IPS-18a (cell line): ENCODE data around the gene GPRASP2.
"Not testable (repeated sequence)": the region's sequence is repeated elsewhere in the genome, so short reads cannot be mapped to it uniquely, and the experiment has no call there.

Experiments used
- H3K27ac ChIP-seq: one replicate; pipeline ENCODE4 v1.5.1; 2013; ENCODE audit warnings: low read length
- H3K27me3 ChIP-seq: one replicate; pipeline ENCODE4 v1.6.1; 2013; ENCODE audit warnings: mild to moderate bottlenecking, low read length; ENCODE audit not compliant: control insufficient read depth, insufficient read depth
- H3K36me3 ChIP-seq: one replicate; pipeline ENCODE4 v1.6.1; 2013; ENCODE audit warnings: low read depth, low read length; ENCODE audit not compliant: control insufficient read depth
- H3K4me1 ChIP-seq: one replicate; pipeline ENCODE4 v1.6.1; 2013; ENCODE audit warnings: low read depth, low read length; ENCODE audit not compliant: control insufficient read depth
- H3K4me3 ChIP-seq: one replicate; pipeline ENCODE4 v1.5.1; 2013; ENCODE audit warnings: low read length
- H3K9ac ChIP-seq: one replicate; pipeline ENCODE4 v1.6.1; 2013; ENCODE audit warnings: mild to moderate bottlenecking, low read length, moderate library complexity
- H3K9me3 ChIP-seq: one replicate; pipeline ENCODE4 v1.6.1; 2013; ENCODE audit warnings: low read depth, low read length; ENCODE audit not compliant: control insufficient read depth

GPRASP2 gene

DNA sequence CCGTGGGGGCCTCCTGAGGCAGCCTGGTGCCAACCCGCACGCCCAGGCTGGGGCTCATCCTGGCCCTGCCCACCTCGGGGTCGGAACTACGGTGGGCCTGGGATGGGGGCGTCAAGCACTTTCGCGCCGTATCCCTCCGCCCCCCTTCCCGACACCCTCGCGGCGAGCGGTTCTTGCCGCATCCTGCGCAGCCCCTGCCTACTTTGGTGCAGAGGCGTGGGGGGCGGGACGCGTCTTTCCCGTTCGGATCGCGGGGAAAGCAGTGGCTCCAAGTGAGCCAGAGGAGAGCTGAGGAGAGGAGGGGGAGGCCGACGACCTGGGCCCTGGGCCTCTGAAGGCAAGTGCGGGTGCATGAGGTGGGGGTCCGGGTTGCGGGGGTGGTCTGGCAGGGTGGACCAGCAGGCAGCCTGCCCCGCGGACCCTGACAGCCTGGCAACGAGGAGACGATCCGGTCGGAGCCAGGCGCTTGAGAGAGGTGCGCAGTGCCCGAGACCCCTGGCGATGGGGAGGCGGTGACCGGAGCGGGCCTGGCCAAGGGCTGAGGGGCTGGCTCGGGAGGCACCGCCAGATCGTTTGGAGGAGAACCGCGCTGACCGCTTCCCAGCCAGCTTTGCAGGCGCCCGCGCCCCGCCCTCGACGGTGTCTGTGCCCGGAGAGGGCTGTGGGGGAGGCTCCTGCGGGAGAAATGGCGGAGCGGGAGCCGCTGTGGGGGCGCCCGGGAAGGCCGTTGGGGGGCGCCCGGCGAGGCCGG is at the start of gene GPRASP2:
GPRASP2 (plus strand) TSS at position 233 of the 751 bp plus-strand sequence. CDS start 2,422 bp downstream, outside the sequence.
- Histone ChIP-seq H3K9me3 (peaks cover 6% of the 10 kb centered on the region), H3K4me3 (peak within 1 kb of the TSS; percentile 73), H3K27me3 (peaks cover 12% of the 10 kb centered on the region), H3K36me3 (no peaks in the 10 kb centered on the region), H3K9ac (peak within 1 kb of the TSS; percentile 47), H3K4me1 (no peaks in the 10 kb centered on the region), H3K27ac (no peak within 1 kb of the TSS)

DNA sequence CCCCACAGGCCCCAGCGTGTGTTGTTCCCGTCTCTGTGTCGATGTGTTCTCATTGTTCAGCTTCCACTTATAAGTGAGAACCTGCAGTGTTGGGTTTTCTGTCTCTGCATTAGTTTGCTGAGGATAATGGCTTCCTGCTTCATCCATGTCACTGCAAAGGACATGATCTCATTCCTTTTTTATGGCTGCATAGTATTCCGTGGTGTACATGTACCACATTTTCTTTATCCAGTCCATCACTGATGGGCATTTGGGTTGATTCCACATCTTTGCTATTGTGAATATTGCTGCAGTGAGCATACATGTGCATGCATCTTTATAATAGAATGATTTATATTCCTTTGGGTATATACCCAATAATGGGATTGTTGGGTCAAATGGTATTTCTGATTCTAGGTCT is 48.4 kb upstream of the GPRASP2 start:
- peaks cover 18% of the 10 kb centered on the region for H3K9me3 ChIP-seq
- H3K9ac ChIP-seq, H3K4me3 ChIP-seq, H3K27me3 ChIP-seq, H3K27ac ChIP-seq, H3K4me1 ChIP-seq, H3K36me3 ChIP-seq: not testable (repeated sequence)

DNA sequence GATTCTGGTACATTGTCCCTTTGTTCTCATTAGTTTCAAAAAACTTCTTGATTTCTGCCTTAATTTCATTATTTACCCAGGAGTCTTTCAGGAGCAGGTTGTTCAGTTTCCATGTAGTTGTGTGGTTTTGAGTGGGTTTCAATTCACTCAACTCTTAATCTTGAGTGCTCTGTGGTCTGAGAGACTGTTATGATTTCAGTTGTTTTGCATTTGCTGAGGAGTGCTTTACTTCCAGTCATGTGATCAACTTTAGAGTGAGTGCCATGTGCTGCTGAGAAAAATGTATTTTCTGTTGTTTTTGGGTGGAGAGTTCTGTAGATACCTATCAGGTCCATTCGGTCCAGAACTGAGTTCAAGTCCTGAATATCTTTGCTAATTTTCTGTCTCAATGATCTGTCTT is 45.2 kb upstream of the GPRASP2 start:
- not testable (repeated sequence) for H3K9ac ChIP-seq, H3K4me3 ChIP-seq, H3K4me1 ChIP-seq, H3K27ac ChIP-seq, H3K27me3 ChIP-seq, H3K36me3 ChIP-seq
- H3K9me3 ChIP-seq = peaks cover 26% of the 10 kb centered on the region

GRCh38 chrX:102669526-102669925 is 42.7 kb upstream of the GPRASP2 start:
- Histone ChIP-seq H3K9ac (no peak overlapping the region), H3K27me3 (no peaks in the 10 kb centered on the region), H3K4me3 (no peak overlapping the region), H3K4me1 (no peaks in the 10 kb centered on the region), H3K9me3 (peaks cover 26% of the 10 kb centered on the region), H3K36me3 (no peaks in the 10 kb centered on the region), H3K27ac (no peak overlapping the region)

DNA sequence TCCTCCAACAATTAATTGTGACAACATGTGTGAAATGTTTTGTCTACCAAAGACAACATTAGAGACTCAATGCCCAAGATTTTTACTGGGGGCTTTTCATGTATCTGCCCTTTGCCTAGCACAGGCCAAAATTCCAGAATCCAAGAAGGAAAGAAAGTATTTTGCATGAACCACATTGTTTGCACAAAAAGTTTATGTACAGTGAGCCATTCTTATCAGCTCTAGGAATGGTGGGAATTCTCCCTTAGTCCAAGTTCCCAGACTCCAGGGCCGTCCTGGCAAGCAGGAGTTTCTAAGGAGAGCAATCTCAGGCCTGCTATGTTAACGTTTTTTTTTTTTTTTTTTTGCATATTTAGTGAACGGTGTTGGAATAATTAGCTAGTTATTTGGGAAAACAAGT is 39.4 kb upstream of the GPRASP2 start:
- Histone ChIP-seq H3K9ac (no peak overlapping the region), H3K4me3 (no peak overlapping the region), H3K4me1 (no peaks in the 10 kb centered on the region), H3K27ac (no peak overlapping the region), H3K27me3 (no peaks in the 10 kb centered on the region), H3K9me3 (peaks cover 18% of the 10 kb centered on the region), H3K36me3 (no peaks in the 10 kb centered on the region)

- not testable (repeated sequence) for H3K9ac ChIP-seq, H3K4me1 ChIP-seq, H3K27ac ChIP-seq, H3K27me3 ChIP-seq, H3K4me3 ChIP-seq, H3K36me3 ChIP-seq
- peaks cover 17% of the 10 kb centered on the region for H3K9me3 ChIP-seq
Measured at GRCh38 chrX:102677479-102677878, 34.8 kb upstream of the GPRASP2 start.

DNA sequence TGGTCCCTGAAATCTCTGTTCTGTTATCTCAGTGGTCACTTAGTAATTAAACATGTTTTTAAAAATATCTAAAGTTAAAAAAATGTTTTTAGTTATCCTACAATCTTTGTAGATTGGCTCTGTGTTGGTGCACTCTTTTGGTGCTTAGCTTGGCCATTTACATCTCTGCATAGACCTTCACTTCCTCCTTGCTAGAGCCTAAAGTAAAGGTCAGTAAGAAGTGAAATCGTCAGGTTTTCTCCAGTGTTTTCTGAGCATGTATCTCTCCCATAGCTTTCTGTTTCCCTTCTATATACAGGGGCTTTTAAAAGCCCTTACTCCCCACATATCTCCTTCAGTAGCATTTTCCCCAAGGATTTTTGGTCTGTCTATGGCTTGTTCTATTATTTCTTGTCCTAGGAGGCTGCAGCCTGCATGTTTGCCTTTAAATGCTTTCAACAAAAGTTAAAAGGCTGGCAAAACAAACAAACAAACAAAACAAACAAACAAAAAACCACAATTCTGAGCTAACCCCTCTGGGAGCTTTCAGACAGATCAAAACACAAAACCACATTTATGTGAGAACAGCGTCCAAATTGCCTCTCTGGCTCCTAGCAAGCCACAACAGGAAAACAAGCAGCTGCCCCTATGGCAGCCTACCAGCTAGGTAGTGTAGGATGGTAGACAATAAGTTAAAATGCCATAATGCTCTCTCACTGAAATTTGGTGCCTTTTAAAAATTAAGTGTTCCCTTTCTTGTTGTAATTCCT is 27.3 kb upstream of the GPRASP2 start:
- H3K4me1 ChIP-seq = no peaks in the 10 kb centered on the region
- no peaks in the 10 kb centered on the region for H3K27me3 ChIP-seq
- no peaks in the 10 kb centered on the region for H3K36me3 ChIP-seq
- no peak overlapping the region for H3K27ac ChIP-seq
- H3K9me3 ChIP-seq = peaks cover 23% of the 10 kb centered on the region
- H3K4me3 ChIP-seq = no peak overlapping the region
- no peak overlapping the region for H3K9ac ChIP-seq

DNA sequence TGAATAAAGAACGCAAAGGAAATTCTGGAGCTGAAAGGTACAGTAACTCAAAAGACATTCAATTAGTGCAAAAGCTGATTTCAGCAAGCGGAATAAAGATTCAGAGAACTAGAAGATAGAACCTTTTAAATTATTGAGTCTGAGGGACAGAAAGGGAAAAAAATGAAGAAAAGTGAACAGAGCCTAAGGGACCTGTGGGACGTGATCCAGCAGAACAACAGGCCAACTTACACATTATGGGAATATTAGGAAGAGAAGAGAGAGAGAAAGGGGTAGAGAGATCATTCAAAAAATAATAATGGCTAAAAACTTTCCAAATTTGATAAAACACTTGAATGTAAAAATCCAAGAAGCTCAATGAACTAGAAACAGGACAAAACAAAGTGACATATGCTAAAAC is 17.5 kb upstream of the GPRASP2 start:
- no peaks in the 10 kb centered on the region for H3K36me3 ChIP-seq
- no peak overlapping the region for H3K9ac ChIP-seq
- H3K4me1 ChIP-seq = no peaks in the 10 kb centered on the region
- H3K9me3 ChIP-seq = peaks cover 15% of the 10 kb centered on the region
- no peak overlapping the region for H3K4me3 ChIP-seq
- no peak overlapping the region for H3K27ac ChIP-seq
- no peaks in the 10 kb centered on the region for H3K27me3 ChIP-seq

DNA sequence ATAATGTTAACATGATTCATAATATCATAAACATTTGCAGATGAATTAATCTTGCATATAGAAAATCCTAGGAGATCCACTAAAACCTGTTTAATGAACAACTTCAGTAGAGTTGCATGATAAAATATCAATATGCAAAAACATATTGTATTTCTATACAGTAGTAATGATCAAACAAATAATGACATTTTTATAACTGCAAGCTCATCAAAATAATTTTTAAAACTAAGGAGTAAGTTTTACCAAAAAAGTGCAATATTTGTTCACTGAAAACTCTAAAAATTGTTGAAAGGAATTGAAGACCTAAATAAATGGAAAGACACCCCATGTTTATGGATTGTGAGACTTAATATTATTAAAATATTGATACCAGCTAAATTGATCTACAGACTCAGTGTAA is 15.9 kb upstream of the GPRASP2 start:
- Histone ChIP-seq H3K4me1 (no peaks in the 10 kb centered on the region), H3K36me3 (no peaks in the 10 kb centered on the region), H3K27me3 (no peaks in the 10 kb centered on the region)

DNA sequence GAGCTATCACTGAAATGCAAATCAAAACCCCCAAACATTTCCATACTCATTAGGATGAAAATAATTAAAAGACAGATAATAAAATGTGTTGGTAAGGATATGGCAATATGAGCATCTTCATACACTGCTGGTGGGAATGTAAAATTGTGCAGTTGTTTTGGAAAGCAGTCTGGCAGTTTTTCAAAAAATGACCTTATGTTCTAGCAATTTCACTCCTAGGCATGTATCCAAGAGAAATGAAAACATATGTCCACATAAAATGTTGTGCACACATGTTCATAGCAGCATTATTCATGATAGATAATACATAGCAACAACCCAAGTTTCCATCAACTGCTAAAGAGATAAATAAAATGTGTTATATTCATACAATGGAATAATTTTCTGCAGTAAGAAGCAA is 14.8 kb upstream of the GPRASP2 start:
- peaks cover 14% of the 10 kb centered on the region for H3K9me3 ChIP-seq
- no peaks in the 10 kb centered on the region for H3K36me3 ChIP-seq
- no peak overlapping the region for H3K4me3 ChIP-seq
- H3K9ac ChIP-seq = no peak overlapping the region
- H3K27ac ChIP-seq = no peak overlapping the region
- H3K4me1 ChIP-seq = no peaks in the 10 kb centered on the region
- H3K27me3 ChIP-seq = no peaks in the 10 kb centered on the region

More for the DNA sequence above, 15.9 kb upstream of the GPRASP2 start:
- Histone ChIP-seq H3K9ac (no peak overlapping the region), H3K4me3 (no peak overlapping the region), H3K9me3 (peaks cover 18% of the 10 kb centered on the region), H3K27ac (no peak overlapping the region)

DNA sequence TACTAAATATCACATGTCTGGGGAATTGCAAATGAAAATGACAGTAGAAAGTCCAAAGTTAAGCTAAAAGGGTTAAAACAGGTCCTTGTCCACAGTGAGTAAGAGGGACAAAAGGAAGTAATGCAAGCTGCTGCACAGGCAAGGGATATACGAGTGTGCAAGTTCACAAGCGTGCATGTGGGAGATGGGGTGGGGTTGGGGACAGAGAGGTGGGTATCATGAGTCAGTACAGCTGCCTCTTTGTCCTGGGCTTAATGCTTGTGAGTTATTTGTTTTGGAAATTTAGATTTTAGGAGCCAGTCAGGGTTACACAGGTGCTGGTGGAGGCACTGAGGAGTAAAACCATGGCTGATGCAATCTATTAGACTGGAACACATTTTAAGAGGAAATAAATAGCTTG is 3.3 kb upstream of the GPRASP2 start:
- H3K9ac ChIP-seq = no peak overlapping the region
- H3K27ac ChIP-seq = no peak overlapping the region
- H3K9me3 ChIP-seq = peaks cover 22% of the 10 kb centered on the region
- H3K4me1 ChIP-seq = no peaks in the 10 kb centered on the region
- H3K4me3 ChIP-seq = no peak overlapping the region
- H3K36me3 ChIP-seq = no peaks in the 10 kb centered on the region
- peaks cover 12% of the 10 kb centered on the region for H3K27me3 ChIP-seq

- H3K9ac ChIP-seq = peak overlapping the region; percentile 28
- H3K9me3 ChIP-seq = peaks cover 8% of the 10 kb centered on the region
- peak overlapping the region; percentile 73 for H3K4me3 ChIP-seq
- no peak overlapping the region for H3K27ac ChIP-seq
- H3K27me3 ChIP-seq = peaks cover 12% of the 10 kb centered on the region
- H3K4me1 ChIP-seq = no peaks in the 10 kb centered on the region
- H3K36me3 ChIP-seq = no peaks in the 10 kb centered on the region
Measured at GRCh38 chrX:102711872-102712215, 404 bp upstream of the GPRASP2 start.
